ENCODE results near the gene TUBB. TPM values are rescaled to one million over a fixed set of nuclear protein-coding genes. Genes with fewer than 3 reads are reported as not detected.

Gene TUBB
- total and polyA plus RNA-seq, 2 of the 8 experiments (the other 6 are each of a cell fraction or from before 2014, with no cell fraction given) = 1,880 to 3,022 TPM

GRCh38 chr6:30770592-30770991 is 50.4 kb downstream of the TUBB start:
- no peak overlapping the region for H3K14ac ChIP-seq (ENCODE audit: insufficient read length)
- H2BK15ac ChIP-seq (ENCODE audit: low read length) = 0 out of 2 replicates have a peak overlapping the region, but pooled peaks have one; percentile 61
- FAIRE-seq = no peak
- WGBS, 2 experiments (ENCODE audit: extremely low coverage in 1 of 2, insufficient coverage in 1 of 2, insufficient read length in 1 of 2, insufficient replicate concordance in 2 of 2, low coverage in 1 of 2, low lambda C conversion rate in 2 of 2, missing lambda C conversion rate in 1 of 2) = 94% methylated on average over 3 of the region's 3 CpGs; no CpG with 5 or more reads in 1 of the 2 experiments
- H3K79me1 ChIP-seq (ENCODE audit: low read depth, low read length) = no peaks in the 10 kb centered on the region
- DNase-seq (ENCODE audit: low read depth in 1 of 2, low spot score in 2 of 2) = no peak
- no peak overlapping the region for H2AFZ ChIP-seq (ENCODE audit: low read length)
- H3K56ac ChIP-seq (replicated peaks; ENCODE audit: insufficient read length, low read depth, low read length) = no peak overlapping the region
- no peaks in the 10 kb centered on the region for H4K20me1 ChIP-seq (replicated peaks in 1 of 2; ENCODE audit: control insufficient read depth in 1 of 2, insufficient read depth in 2 of 2, low read length in 2 of 2)
- no peak overlapping the region for H4K8ac ChIP-seq (ENCODE audit: extremely low read depth, insufficient read depth, low read length)
- no peak overlapping the region for H2BK5ac ChIP-seq (ENCODE audit: low read depth, low read length)
- no peaks in the 10 kb centered on the region for H3K27me3 ChIP-seq (replicated peaks in 1 of 4; ENCODE audit: control insufficient read depth in 3 of 4, extremely low read depth in 1 of 4, insufficient read depth in 3 of 4, low read length in 3 of 4)
- H3K9me3 ChIP-seq (ENCODE audit: insufficient read depth in 2 of 2, low read depth in 1 of 2, low read length in 1 of 2) = no peaks in the 10 kb centered on the region
- H3K4me1 ChIP-seq (replicated peaks in 1 of 4; ENCODE audit: control insufficient read depth in 3 of 4, insufficient read depth in 4 of 4, low read length in 3 of 4) = peaks cover 3 to 12% (median 8%) of the 10 kb centered on the region in 4 experiments; a peak in 6 of 7 replicates
- no peak overlapping the region for H4K91ac ChIP-seq (replicated peaks; ENCODE audit: insufficient read length, low read length)
- ChIA-PET CTCF (ENCODE audit: partially characterized antibody) (interaction anchor here (0.6 to 1.2 kb wide), 4 partner anchors 11 to 123 kb away, joined by 3 read pairs; no protein-coding TSS in a partner anchor), POLR2A (ENCODE audit: partially characterized antibody) (interaction anchor here (1.2 to 1.3 kb wide), 2 partner anchors 11 to 57 kb away, joined by 3 to 4 read pairs; no protein-coding TSS in a partner anchor)
- H4K5ac ChIP-seq (ENCODE audit: insufficient read length, low read depth, low read length) = no peak overlapping the region
- H2BK20ac ChIP-seq (ENCODE audit: low read length) = no peak overlapping the region; the same call in 1 of the 2 replicates
- H2AK5ac ChIP-seq (ENCODE audit: low read depth, low read length) = no peak overlapping the region
- no peak overlapping the region for H3K4me3 ChIP-seq (ENCODE audit: extremely low read depth in 1 of 4, insufficient read depth in 2 of 4, low read depth in 3 of 4, low read length in 4 of 4)
- no peak overlapping the region for H3K9ac ChIP-seq (replicated peaks in 1 of 4; ENCODE audit: extremely low read depth in 1 of 4, low read depth in 3 of 4, low read length in 3 of 4)
- H3K79me2 ChIP-seq (ENCODE audit: control insufficient read depth in 1 of 2, insufficient read depth in 2 of 2, low read length in 2 of 2) = no peaks in the 10 kb centered on the region
- H3K27ac ChIP-seq (ENCODE audit: low read depth, low read length) = no peak overlapping the region
- H3K23ac ChIP-seq (ENCODE audit: insufficient read length) = no peak overlapping the region
- no peaks in the 10 kb centered on the region for H3K36me3 ChIP-seq (ENCODE audit: control insufficient read depth in 2 of 4, insufficient read depth in 4 of 4, low read length in 3 of 4)
- no peak overlapping the region for H3K4ac ChIP-seq (replicated peaks; ENCODE audit: insufficient read length, low read depth, low read length)
- no peaks in the 10 kb centered on the region for H3K23me2 ChIP-seq (ENCODE audit: low read depth, low read length)
- no peak overlapping the region for H2BK120ac ChIP-seq (replicated peaks; ENCODE audit: low read depth, low read length)
- no peak overlapping the region for H3K4me2 ChIP-seq (ENCODE audit: insufficient read depth in 1 of 2, low read depth in 2 of 2, low read length in 2 of 2)
- H3K18ac ChIP-seq (ENCODE audit: extremely low read depth, low read length) = no peak overlapping the region
- H2BK12ac ChIP-seq (ENCODE audit: low read depth, low read length) = 0 out of 2 replicates have a peak overlapping the region, but pooled peaks have one; percentile 18
- TF ChIP-seq JUN (IDR thresholded peaks at IDR 0.05; ENCODE audit: low read depth, low read length) = no peak
- TF ChIP-seq YY1 (IDR thresholded peaks at IDR 0.05; ENCODE audit: low read depth, low read length) = no peak
- TF ChIP-seq JUND (IDR thresholded peaks at IDR 0.05; ENCODE audit: low read length) = no peak
- TF ChIP-seq HDAC6 (IDR thresholded peaks at IDR 0.05; ENCODE audit: low read depth, low read length) = no peak
